ENCODE measurements around the gene PRXL2B.
"Not testable (repeated sequence)": the region's sequence is repeated elsewhere in the genome, so short reads cannot be mapped to it uniquely, and the experiment has no call there.

PRXL2B gene

DNA sequence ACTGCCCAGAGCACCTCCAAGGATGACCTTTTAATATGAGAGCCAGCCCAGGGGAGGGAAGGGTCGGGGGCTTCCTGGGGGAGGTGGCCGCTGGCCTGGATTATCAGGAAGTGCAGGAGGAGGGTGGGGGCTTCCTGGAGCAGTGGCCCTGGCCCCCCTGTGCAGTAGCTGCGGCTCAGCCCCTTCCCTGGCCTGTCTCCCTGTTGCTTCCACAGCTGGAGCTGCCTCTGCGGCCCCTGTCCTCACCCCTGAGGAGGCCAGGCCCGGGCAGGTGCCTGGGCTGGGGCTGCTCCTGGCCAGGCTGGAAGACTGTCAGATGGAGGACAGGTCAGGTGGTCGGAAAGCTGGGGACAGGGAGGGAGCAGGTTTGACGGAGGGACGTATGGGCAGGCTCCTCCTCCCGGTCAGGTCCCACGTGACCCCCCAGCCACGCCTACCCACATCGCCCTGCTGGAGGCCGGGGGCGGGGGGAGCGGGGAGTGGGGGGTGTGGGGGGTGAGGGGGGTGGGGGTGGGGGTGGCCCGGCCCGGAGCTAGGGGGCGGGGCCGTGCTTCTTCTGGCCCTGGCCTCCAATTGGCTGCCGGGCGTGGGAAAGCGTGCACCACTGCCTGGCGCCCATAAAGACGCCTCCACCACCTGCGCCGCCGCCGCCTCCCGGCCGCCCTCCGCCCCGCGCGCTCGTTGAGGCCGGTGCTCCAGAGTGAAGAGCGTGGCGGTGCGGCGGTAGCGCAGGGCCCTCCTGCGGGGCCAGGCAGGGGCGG, 40.6 kb upstream of the PRXL2B start:
- DNase-seq = peak; percentile 88 to 92
- no peak for TF ChIP-seq GATA1 (IDR thresholded peaks at IDR 0.05; ENCODE audit: low read depth, low read length)
- TF ChIP-seq POLR2A (IDR thresholded peaks at IDR 0.05; ENCODE audit: low read length) = no peak

DNA sequence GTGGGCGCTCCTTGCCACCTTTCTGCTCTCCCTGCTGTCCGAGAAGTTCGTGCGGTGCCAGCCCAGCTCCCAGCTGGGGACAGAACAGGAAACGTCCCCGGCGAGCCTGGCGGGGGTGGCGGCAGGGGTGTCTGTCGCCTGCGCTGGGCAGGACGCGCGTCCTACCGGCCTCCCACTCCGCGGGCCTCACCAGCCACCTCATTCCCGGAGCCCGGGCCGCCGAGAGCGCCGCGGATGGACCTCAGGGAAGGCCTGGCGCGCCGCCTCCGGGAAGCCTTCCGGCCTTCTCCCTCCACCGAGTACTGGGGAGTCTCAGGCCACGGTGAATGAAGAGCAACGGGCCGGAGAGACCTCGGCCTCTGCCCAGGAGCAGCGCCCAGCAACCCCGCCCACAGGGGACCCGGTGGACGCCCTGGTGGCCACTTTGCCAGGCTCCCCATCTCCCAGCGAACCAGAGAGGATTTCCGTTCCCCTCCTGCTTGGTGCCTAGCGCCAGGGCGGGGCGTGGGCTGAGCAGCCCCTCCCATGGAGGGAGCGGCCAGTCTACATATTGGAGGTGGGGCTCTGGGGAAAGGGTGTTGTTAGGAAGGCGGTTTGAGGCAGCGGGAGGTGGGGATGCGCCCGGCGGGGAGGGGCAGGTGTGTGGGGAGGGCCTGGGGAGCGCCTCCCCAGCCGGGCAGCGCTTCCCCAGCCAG, 39.9 kb upstream of the PRXL2B start:
- TF ChIP-seq POLR2A (IDR thresholded peaks at IDR 0.05; ENCODE audit: low read length) = peak; percentile 42
- TF ChIP-seq GATA1 (IDR thresholded peaks at IDR 0.05; ENCODE audit: low read depth, low read length) = no peak
- DNase-seq = peak; percentile 78 to 84

DNA sequence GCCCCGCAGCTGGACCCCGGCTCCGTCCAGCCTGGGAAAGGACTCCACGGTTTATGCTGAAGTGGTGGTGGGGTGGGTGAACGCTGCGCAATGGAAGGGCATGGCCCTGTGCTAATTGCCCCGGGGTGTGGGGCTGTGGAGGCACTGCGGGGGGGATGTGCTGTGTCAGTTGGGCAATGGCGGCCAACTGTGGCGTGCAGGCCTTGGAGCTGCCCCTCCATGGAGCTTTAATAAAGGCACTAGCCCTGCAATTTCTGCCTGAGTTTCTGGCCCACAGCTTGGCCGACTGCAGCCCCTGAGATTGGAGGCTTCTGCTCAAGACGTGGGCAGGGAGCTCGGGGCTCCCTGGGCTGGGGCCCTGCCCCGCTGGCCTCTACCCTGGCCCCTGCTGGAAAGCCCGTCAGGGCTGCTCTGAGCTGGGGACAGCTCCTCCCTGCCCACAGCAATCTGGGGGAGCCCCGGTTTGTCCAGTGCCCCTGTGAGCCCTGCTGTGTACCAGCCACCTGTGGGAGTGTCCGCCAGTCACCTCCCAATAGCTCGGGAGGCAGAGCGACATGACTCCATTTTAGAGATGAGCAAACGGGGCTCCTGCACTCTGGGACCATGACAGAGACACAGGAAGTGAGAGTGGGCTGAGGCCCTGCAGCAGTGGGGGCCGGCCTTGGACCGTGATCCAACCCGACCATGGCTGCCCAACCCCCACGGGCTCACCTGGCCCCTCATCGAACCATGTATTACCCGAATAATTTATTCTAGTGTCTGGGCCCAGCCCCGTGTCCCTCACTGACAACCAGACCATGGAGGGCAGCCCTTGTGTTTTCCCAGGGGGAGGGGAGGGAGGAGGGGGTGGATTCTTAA, 39.1 kb upstream of the PRXL2B start:
- TF ChIP-seq POLR2A (IDR thresholded peaks at IDR 0.05; ENCODE audit: low read length) (no peak), GATA1 (IDR thresholded peaks at IDR 0.05; ENCODE audit: low read depth, low read length) (no peak)
- no peak for DNase-seq

DNA sequence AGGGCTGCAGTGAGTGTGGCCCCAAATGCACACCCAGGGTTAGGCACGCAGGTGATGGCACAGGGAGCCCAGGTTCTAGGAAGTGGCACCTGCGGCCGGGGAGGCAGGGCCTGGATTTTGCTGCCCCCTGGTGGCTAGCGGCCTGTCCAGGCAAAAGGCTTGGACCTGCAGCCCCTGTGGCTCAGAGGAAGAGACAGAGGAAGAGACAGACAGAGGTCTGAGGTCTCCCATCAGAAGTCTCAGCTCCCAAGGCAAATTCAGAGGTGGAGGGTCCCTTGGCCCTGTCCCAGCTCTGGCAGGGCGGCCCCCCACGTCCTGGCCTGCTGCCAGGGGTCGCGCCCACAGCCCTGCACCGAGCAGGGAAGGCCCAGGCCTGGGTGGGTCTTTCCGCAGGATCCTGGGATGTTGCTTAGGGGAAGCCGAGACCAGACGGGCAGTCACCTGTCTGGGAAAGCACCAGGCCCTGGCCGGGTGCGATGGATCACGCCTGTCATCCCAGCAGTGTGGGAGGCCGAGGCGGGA, 38.4 kb upstream of the PRXL2B start:
- no peak for TF ChIP-seq GATA1 (IDR thresholded peaks at IDR 0.05; ENCODE audit: low read depth, low read length)
- no peak for TF ChIP-seq POLR2A (IDR thresholded peaks at IDR 0.05; ENCODE audit: low read length)
- DNase-seq = peak; percentile 80 to 88

DNA sequence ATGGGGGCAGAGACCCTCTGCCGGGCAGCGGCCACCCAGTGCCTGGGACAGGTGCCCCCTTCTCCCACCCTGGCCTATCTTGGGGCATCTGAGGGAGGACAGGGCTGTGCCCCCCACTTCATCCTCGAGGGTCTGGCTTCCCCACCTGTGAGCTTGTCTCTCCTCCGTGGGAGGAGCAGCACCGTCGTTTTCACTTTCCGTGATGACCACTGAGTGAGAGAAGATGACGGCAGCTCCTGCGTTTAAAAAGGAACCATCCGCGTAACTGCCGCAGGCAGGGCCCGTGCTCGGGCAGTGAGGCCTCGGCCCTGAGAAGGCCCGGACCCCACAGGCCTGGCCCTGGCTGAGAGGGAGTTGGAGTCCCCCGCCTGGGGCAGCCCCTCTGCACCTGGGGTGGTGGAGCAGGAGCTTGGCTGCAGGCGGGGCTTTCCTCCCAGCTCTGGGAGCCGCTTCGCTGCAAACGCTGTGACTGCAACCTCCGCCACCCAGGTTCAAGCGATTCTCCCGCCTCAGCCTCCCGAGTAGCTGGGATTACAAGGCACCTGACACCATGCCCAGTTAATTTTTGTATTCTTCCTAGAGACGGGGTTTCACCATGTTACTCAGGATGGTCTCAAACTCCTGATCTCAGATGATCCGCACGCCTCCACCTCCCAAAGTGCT, 37.1 kb upstream of the PRXL2B start:
- not testable (repeated sequence) for DNase-seq

DNA sequence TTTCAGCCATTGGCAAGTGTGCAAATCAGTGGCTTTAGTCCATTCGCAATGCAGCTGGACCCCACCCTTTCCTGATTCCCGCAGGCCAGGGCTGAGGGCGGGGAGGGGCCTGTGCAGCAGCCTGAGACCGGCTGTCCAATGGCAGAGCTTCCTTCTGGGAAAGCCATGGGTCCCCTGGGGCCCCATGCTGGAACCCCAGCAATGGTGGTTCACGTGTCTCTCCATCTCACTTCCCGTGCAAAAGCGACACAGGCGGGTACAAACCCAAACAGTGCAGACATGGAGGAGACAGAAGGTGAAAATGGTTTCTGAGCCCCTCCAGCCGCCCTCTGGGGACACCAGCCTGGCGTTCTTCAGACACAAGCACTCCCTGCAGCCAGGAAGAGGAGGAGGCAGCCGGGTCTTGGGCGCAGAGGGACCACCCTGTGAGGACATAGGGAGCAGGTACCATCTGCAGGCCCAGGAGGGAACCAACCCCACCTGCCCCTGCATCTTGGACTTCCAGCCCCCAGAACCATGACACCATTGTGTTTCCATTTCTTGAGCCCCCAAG, 36.2 kb upstream of the PRXL2B start:
- not testable (repeated sequence) for DNase-seq

DNA sequence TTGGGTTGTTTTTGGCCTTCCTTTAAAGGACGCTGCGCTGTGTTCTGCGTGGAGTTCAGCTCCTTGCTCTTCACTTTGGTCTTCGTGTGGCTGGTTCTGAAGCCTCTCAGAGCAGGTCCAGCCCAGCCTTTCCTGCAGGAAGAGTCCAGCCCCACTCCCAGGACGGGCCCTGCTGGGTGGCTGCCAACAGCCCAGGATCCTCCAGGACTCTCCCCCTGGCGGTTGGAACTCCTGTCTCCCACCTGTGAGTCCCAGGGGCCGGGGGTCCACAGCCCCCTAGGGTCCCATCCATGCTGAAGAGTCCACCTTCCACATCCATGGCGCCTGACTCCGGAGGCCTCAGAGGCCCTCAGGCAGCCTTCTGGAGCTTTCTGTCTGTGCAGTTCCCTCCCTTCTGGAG, 35.0 kb upstream of the PRXL2B start:
- DNase-seq = not testable (repeated sequence)

DNA sequence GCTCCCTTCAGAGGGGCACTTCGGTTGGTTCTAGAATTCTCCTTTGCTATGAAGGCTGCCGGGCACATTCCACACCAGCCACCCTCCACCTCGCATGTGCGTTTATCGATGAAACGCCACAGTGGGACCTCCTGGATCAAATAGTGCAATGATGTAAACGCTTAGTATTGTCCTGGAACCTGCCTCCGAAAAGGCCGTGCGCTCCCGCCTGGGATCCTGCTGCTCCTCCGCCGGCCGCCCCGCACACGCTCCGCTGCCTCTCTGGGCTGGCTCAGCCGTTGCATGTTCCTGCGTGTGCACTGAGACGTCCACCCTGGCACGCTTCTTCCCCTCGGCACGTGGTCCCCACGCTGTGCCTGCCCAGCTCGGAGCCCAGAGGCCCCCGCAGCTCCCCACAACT, 34.4 kb upstream of the PRXL2B start:
- no peak for DNase-seq
- TF ChIP-seq GATA1 (IDR thresholded peaks at IDR 0.05; ENCODE audit: low read depth, low read length) (no peak), POLR2A (IDR thresholded peaks at IDR 0.05; ENCODE audit: low read length) (no peak)

DNA sequence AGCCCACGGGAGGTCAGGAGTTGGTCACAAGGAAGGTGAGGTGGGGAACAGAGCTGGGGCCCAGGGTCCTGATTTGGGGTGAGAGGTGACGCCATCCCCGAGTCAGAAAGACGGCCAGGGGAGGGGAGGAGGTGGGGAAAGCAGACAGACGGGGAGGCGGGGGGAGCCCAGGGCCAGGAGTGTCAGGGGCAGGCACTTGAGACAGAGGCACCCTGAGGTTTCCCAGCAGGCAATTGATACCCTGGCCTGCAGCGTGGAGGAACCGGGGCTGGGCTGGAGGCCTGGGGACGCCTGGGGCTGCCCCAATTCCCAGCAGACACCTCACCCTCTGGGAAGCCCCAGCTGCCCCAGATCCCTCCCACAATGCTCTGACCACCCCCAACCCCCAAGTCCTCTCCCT, 33.5 kb upstream of the PRXL2B start:
- not testable (repeated sequence) for DNase-seq

DNA sequence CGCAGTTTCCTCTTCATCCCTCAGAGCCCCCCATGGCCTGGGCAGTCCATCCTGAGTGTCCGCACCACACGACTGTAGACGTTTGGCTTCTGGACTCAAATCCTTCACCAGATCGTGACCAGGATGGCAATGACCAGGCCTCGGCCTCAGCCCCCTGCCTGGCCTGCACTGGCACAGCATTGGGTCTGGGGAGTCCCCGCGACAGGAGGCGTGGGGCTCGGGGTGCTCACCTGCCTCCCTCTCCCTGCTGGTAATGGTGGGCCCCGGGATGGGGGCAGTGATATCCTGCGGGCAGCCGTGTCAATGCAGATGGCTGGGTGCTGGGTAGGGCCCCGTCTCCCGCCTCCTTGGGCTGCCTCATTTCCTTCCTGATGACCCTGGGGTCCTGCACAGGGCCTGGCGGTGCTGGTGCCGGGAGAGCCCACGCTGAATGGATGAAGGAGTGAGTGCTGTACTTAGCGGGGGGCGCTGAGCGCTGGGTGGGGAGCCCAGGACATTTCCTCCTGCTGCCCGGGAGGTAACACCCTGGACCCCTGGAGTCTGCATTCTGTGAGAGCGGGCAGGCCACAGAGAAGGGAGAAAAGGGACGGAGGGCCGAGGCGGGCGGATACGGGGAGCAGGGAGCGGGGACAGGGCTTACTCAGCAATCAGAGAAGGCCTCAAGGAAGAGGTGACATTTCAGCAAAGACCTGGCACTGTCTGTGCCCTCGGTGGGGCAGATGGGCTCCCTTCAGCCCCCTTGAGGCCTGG, 32.5 kb upstream of the PRXL2B start:
- no peak for TF ChIP-seq GATA1 (IDR thresholded peaks at IDR 0.05; ENCODE audit: low read depth, low read length)
- no peak for TF ChIP-seq POLR2A (IDR thresholded peaks at IDR 0.05; ENCODE audit: low read length)
- DNase-seq = no peak

DNA sequence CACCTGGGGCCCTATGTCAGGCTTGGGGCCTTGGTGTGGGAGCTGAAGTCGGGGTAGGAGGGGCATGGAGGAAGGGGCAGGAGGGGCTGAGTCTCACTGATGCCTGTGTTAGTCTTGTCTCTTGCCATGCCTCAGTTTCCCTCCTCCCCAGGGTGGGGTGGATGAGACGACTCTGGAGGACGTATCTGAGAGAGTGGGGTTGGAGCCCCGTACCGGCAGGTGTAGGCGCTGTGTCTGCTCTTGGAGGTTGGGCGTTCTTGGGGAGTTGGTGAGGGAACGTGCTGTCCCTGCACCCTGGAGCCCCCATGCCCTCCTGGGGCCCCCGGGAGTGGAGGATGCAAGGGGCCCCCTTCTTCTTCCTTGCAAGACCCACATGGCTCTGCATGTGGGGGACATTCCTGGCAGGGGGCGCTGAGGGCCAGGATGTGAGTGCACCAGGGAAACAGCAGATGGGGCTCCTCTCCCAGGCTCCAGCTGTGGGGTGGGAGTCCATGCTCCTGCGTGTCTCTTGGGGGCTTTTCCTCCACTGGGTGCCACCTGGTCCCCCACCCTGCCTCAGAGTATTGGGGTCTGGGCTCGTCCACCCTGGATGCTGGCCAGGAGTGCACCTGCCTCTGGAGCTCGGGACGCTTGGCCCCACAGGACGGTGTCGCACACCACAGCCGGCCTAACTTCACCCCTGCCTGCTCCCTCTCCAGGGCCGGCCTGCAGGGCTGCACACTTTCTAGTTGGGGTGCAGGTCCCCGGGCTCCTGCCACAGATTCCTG, 31.8 kb upstream of the PRXL2B start:
- peak; percentile 62 to 63 for DNase-seq
- TF ChIP-seq POLR2A (IDR thresholded peaks at IDR 0.05; ENCODE audit: low read length) = no peak
- TF ChIP-seq GATA1 (IDR thresholded peaks at IDR 0.05; ENCODE audit: low read depth, low read length) = no peak

DNA sequence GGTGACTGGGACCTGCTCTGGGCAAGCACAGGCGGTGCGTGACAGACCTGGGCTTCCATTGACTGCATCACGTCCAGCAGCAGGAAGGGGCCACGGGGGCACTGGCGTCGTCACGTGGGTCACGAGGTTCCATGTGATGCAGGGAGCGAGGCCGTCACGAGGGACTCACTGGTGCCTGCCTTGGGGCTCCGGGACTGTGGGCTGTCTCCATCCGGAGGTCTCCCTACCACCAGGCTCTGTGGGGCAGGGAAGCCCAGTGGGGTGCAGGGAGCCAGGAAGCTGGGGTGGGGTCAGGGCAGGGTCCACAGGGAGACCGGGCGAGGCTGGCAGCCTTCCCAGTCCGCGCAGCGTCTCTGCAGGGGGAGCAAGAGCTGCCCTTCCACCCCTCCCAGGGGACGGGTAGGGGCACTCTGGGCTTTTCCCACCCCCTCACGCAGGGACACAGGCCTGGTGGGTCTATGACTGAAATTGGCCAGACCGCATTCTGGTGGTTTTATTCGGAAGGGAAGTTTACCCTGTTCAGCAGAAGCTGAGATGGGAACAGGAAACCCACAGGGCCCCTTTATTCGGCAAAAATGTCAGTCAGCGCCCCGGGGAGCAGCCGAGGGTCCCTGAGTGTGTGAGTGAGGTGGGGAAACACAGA, 30.8 kb upstream of the PRXL2B start:
- DNase-seq = peak; percentile 74 to 76
- no peak for TF ChIP-seq GATA1 (IDR thresholded peaks at IDR 0.05; ENCODE audit: low read depth, low read length)
- peak; percentile 49 for TF ChIP-seq POLR2A (IDR thresholded peaks at IDR 0.05; ENCODE audit: low read length)
